Measurements from ENCODE around the gene GULP1.
"Not testable (repeated sequence)": the region's sequence is repeated elsewhere in the genome, so short reads cannot be mapped to it uniquely, and the experiment has no call there.

The GULP1 gene

GRCh38 chr2:188292348-188293239 lies 920 bp downstream of the GULP1 start:
- DNase-seq (ENCODE audit: low read depth in 2 of 2), result no peak

GRCh38 chr2:188293601-188294351 lies 2.1 kb downstream of the GULP1 start:
- DNase-seq (ENCODE audit: low read depth in 2 of 2), result no peak

GRCh38 chr2:188294352-188294926 lies 2.8 kb downstream of the GULP1 start:
- no peak for DNase-seq (ENCODE audit: low read depth in 2 of 2)

GRCh38 chr2:188295067-188295685 lies 3.5 kb downstream of the GULP1 start:
- no peak for DNase-seq (ENCODE audit: low read depth in 2 of 2)

- no peak for DNase-seq (ENCODE audit: low read depth in 2 of 2)
Measured at GRCh38 chr2:188297978-188298377, 6.3 kb downstream of the GULP1 start.

GRCh38 chr2:188298937-188299371 lies 7.3 kb downstream of the GULP1 start:
- DNase-seq (ENCODE audit: low read depth in 2 of 2), result not testable (repeated sequence)

- no peak for DNase-seq (ENCODE audit: low read depth in 2 of 2)
Measured at GRCh38 chr2:188303363-188304031, 11.8 kb downstream of the GULP1 start.

GRCh38 chr2:188305271-188305670 lies 13.6 kb downstream of the GULP1 start:
- no peak for DNase-seq (ENCODE audit: low read depth in 2 of 2)

- DNase-seq (ENCODE audit: low read depth in 2 of 2), result no peak
Measured at GRCh38 chr2:188306271-188306670, 14.6 kb downstream of the GULP1 start.

- DNase-seq (ENCODE audit: low read depth in 2 of 2), result no peak
Measured at GRCh38 chr2:188307850-188308283, 16.2 kb downstream of the GULP1 start.

GRCh38 chr2:188308483-188308882 lies 16.8 kb downstream of the GULP1 start:
- DNase-seq (ENCODE audit: low read depth in 2 of 2), result no peak

- no peak for DNase-seq (ENCODE audit: low read depth in 2 of 2)
Measured at GRCh38 chr2:188309364-188309763, 17.7 kb downstream of the GULP1 start.

- no peak for DNase-seq (ENCODE audit: low read depth in 2 of 2)
Measured at GRCh38 chr2:188314314-188315054, 22.8 kb downstream of the GULP1 start.

GRCh38 chr2:188315750-188316149 lies 24.1 kb downstream of the GULP1 start:
- no peak for DNase-seq (ENCODE audit: low read depth in 2 of 2)

- DNase-seq (ENCODE audit: low read depth in 2 of 2), result no peak
Measured at GRCh38 chr2:188316342-188316741, 24.7 kb downstream of the GULP1 start.

GRCh38 chr2:188316791-188317423 lies 25.2 kb downstream of the GULP1 start:
- no peak for DNase-seq (ENCODE audit: low read depth in 2 of 2)

GRCh38 chr2:188318161-188318749 lies 26.6 kb downstream of the GULP1 start:
- no peak for DNase-seq (ENCODE audit: low read depth in 2 of 2)

GRCh38 chr2:188319838-188320237 lies 28.2 kb downstream of the GULP1 start:
- DNase-seq (ENCODE audit: low read depth in 2 of 2), result no peak

- DNase-seq (ENCODE audit: low read depth in 2 of 2), result no peak
Measured at GRCh38 chr2:188320861-188321260, 29.2 kb downstream of the GULP1 start.
